Immature natural killer cell (primary cell): Measurements from ENCODE around the gene SSMEM1. TPM values are rescaled to one million over a fixed set of nuclear protein-coding genes. Genes with fewer than 3 reads are reported as not detected.

Experiments used
- DNase-seq, 3 donors: peaks; one replicate each; pipeline ENCODE4 v3.0.0; 2022; ENCODE audit warnings: mixed read lengths in 1 of 3
- H3K27ac Mint-ChIP-seq, 6 donors: one replicate each; pipeline ENCODE4 v1.8.0; 2020; ENCODE audit warnings: mixed read lengths in 6 of 6, mild to moderate bottlenecking in 5 of 6, inconsistent platforms in 4 of 6, moderate library complexity in 3 of 6
- H3K27me3 Mint-ChIP-seq, 3 donors: one replicate each; pipeline ENCODE4 v1.8.0; 2020 to 2021; ENCODE audit warnings: low read depth in 3 of 3, mild to moderate bottlenecking in 3 of 3, mixed read lengths in 3 of 3, moderate library complexity in 3 of 3, inconsistent platforms in 1 of 3
- H3K36me3 Mint-ChIP-seq, 3 donors: one replicate each; pipeline ENCODE4 v1.8.0; 2020; ENCODE audit warnings: mixed read lengths in 3 of 3, inconsistent platforms in 2 of 3, mild to moderate bottlenecking in 2 of 3
- H3K4me1 Mint-ChIP-seq, 2 donors: one replicate each; pipeline ENCODE4 v1.8.0; 2020; ENCODE audit warnings: inconsistent platforms in 2 of 2, mild to moderate bottlenecking in 2 of 2, mixed read lengths in 2 of 2, moderate library complexity in 1 of 2
- H3K4me3 Mint-ChIP-seq, 5 donors: one replicate each; pipeline ENCODE4 v1.8.0; 2020; ENCODE audit warnings: mild to moderate bottlenecking in 5 of 5, mixed read lengths in 5 of 5, inconsistent platforms in 3 of 5, moderate library complexity in 3 of 5
- H3K9me3 Mint-ChIP-seq, 6 donors: one replicate each; pipeline ENCODE4 v1.8.0; 2020; ENCODE audit warnings: mild to moderate bottlenecking in 6 of 6, mixed read lengths in 6 of 6, inconsistent platforms in 4 of 6, moderate library complexity in 3 of 6
- polyA plus RNA-seq, 3 donors: library from polyadenylated mRNA; unstranded; fragments of 300-500 nt; fragmentation: Illumina TruSeq; gene quantifications; one replicate each; pipeline ENCODE4 v1.2.3, GENCODE V29; 2021

Gene SSMEM1
- polyA plus RNA-seq, 3 donors from 2014 or later, result not detected

- H3K36me3 Mint-ChIP-seq, result peaks cover 8 to 29% (median 17%) of the 10 kb centered on the region in 3 donors
- H3K9me3 Mint-ChIP-seq, result no peaks in the 10 kb centered on the region
- no peak for DNase-seq
- H3K27me3 Mint-ChIP-seq, result peaks cover 0 to 1% (median 0%) of the 10 kb centered on the region in 3 donors
- peaks cover 0 to 12% of the 10 kb centered on the region in 2 donors for H3K4me1 Mint-ChIP-seq
- no peak overlapping the region for H3K27ac Mint-ChIP-seq
- H3K4me3 Mint-ChIP-seq, result no peak overlapping the region
Measured at GRCh38 chr7:130195396-130195795, 12.3 kb upstream of the SSMEM1 start.

DNA sequence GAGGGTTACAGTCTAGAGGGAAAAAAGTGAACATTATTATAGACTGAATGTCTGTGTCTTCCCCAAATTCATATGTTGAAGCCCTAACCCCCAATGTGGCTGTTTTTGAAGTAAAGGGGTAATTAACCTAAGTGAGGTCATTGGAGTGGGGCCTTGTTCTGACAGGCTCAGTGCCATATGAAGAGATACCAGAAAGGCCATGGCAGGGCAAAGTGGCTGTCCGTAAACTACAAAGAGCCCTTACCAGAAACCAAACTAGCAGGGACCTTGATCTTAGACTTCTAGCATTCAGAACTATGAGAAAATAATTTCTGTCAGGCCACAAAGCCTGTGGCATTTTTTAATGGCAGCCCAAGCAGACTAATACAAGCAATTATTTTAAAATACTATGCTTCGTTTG, 11.2 kb upstream of the SSMEM1 start:
- H3K4me3 Mint-ChIP-seq, result no peak overlapping the region
- H3K27me3 Mint-ChIP-seq, result peaks cover 0 to 1% (median 0%) of the 10 kb centered on the region in 3 donors
- peaks cover 0 to 12% of the 10 kb centered on the region in 2 donors for H3K4me1 Mint-ChIP-seq
- H3K36me3 Mint-ChIP-seq, result peaks cover 12 to 30% (median 17%) of the 10 kb centered on the region in 3 donors
- no peak overlapping the region for H3K27ac Mint-ChIP-seq
- no peaks in the 10 kb centered on the region for H3K9me3 Mint-ChIP-seq
- no peak for DNase-seq

GRCh38 chr7:130197094-130197493, 10.6 kb upstream of the SSMEM1 start:
- H3K27ac Mint-ChIP-seq, result no peak overlapping the region
- no peak for DNase-seq
- H3K4me1 Mint-ChIP-seq, result peaks cover 0 to 18% of the 10 kb centered on the region in 2 donors
- H3K9me3 Mint-ChIP-seq, result no peaks in the 10 kb centered on the region
- H3K4me3 Mint-ChIP-seq, result no peak overlapping the region
- H3K27me3 Mint-ChIP-seq, result peaks cover 0 to 1% (median 0%) of the 10 kb centered on the region in 3 donors
- H3K36me3 Mint-ChIP-seq, result peaks cover 17 to 35% (median 21%) of the 10 kb centered on the region in 3 donors

DNA sequence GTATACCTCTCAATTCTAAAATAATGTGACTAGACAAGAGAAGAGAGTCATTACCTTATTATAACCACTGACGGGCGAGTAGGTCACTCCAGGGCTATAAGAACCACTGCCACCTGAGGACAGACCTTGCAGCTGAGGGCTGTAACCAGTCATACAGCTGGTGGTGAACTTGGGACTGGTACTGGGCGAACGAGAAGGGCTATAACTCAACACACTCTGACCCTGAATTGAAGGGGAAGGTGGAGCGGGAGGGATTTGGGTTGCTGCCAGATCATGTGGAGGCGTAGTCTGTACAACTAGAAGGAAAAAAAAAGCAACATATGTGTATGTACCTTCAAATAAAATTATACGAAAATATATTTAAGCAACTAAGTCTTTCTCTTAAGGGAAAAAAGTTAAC, 5.9 kb upstream of the SSMEM1 start:
- Mint-ChIP-seq H3K9me3 (no peaks in the 10 kb centered on the region), H3K27ac (peak overlapping the region in 1 of 6 donors; percentile 5), H3K36me3 (peaks cover 19 to 33% (median 19%) of the 10 kb centered on the region in 3 donors), H3K4me3 (no peak overlapping the region), H3K27me3 (peaks cover 4 to 12% (median 5%) of the 10 kb centered on the region in 3 donors), H3K4me1 (peaks cover 13 to 47% of the 10 kb centered on the region in 2 donors)
- no peak for DNase-seq

DNA sequence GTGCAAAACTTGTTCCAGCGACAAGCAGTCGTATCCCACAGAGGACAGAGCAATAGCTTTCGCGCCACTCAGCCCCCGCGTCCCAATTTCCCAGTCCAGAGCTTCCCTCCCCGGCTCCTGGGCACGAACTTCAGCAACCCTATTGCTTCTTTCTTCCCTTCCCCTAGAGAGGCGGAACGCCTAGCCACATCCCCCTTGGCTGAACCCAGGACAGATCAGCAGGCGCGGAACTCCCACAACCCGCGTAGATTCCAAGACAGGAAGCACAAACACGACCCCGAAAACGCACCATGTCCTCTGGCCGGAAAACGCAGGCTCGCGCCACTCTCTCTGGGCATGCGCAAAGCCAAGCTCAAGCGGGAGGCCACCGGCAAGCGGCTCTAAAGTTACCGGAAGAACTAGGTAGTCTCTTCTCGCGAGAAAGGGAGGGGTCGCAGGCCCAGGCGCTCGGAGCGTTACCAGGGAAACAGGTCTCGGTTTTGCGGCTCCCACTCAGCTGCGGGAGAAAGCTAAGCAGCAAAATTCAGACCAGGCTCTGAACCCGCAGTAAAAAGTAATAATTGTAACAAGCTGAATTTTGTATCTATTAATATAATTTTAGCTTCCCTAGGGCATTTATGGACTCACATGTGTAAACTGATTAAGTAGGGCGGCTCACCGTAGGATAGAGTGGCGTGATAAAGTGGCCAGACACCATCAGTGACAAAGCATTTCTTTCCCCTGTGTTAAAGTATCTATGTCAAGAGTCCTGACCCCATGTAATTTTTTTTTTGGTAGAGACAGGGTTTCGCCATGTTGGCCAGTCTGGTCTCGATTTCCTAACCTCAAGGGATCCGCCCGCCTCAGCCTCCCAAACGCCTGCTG, 2.3 kb upstream of the SSMEM1 start, which contains the start of gene TMEM209:
TSS of gene TMEM209 (minus strand) at position 323 of the 864 bp plus-strand sequence. CDS start at position 292, 31 bp downstream.
- peak within 1 kb of the TSS; percentile 90 to 99 (median 97) for H3K27ac Mint-ChIP-seq
- peaks cover 4 to 12% (median 8%) of the 10 kb centered on the region in 3 donors for H3K27me3 Mint-ChIP-seq
- H3K4me1 Mint-ChIP-seq, result peaks cover 13 to 35% of the 10 kb centered on the region in 2 donors
- DNase-seq, result peak; percentile 93 to 96 (median 95)
- peak within 1 kb of the TSS; percentile 96 to 100 (median 99) for H3K4me3 Mint-ChIP-seq
- H3K9me3 Mint-ChIP-seq, result no peaks in the 10 kb centered on the region
- H3K36me3 Mint-ChIP-seq, result peaks cover 15 to 22% (median 19%) of the 10 kb centered on the region in 3 donors

DNA sequence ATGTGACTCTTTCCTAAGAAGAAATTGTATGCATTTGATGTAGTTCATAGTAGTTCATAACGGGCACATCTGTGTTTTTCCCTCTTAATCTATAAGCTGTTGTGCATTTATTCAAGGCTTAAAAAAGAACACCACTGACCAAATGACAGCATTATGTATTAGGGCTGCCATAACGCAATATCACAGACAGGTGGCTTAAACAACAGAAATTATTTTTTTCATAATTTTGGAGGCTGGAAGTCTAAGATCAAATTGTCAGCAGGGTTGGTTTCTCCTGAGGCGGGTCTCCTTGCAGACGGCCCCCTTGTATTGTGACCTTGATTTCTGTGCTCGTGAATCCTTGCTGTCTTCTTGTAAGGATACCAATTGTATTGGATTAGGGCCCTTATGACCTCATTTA, 627 bp upstream of the SSMEM1 start:
- H3K4me1 Mint-ChIP-seq, result peaks cover 13 to 29% of the 10 kb centered on the region in 2 donors
- peak overlapping the region in 2 of 5 donors; percentile 38 to 68 for H3K4me3 Mint-ChIP-seq
- peaks cover 6 to 14% (median 10%) of the 10 kb centered on the region in 3 donors for H3K36me3 Mint-ChIP-seq
- no peaks in the 10 kb centered on the region for H3K9me3 Mint-ChIP-seq
- H3K27me3 Mint-ChIP-seq, result peaks cover 4 to 12% (median 8%) of the 10 kb centered on the region in 3 donors
- H3K27ac Mint-ChIP-seq, result no peak overlapping the region
- no peak for DNase-seq

DNA sequence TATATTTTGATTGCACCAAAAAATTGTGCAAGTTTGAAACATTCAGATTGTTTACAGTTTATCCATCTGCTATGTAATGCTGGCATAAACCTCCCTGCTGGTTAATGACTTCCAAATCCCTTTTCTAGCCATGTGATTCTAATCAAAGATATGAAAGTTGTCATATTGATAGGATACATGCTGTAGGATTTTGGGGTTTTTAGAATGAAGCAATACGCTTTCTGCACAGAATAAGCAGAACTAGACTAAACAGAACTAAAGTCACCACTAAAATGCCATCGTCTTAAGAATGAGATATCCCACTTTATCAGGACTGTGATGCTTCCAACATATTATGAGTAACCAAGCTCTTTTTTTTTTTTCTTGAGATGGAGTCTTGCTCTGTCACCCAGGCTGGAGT, 856 bp downstream of the SSMEM1 start:
- H3K4me3 Mint-ChIP-seq, result no peak overlapping the region
- no peaks in the 10 kb centered on the region for H3K9me3 Mint-ChIP-seq
- H3K36me3 Mint-ChIP-seq, result peaks cover 0 to 5% (median 0%) of the 10 kb centered on the region in 3 donors
- no peak for DNase-seq
- H3K27me3 Mint-ChIP-seq, result peaks cover 4 to 12% (median 8%) of the 10 kb centered on the region in 3 donors
- H3K4me1 Mint-ChIP-seq, result peaks cover 13 to 23% of the 10 kb centered on the region in 2 donors
- H3K27ac Mint-ChIP-seq, result no peak overlapping the region

GRCh38 chr7:130210181-130210935, 2.7 kb downstream of the SSMEM1 start:
- no peak for DNase-seq
- Mint-ChIP-seq H3K4me3 (no peak overlapping the region), H3K36me3 (peaks cover 0 to 2% (median 0%) of the 10 kb centered on the region in 3 donors), H3K27me3 (peaks cover under 1 to 5% (median 4%) of the 10 kb centered on the region in 3 donors), H3K27ac (no peak overlapping the region), H3K9me3 (no peaks in the 10 kb centered on the region), H3K4me1 (peaks cover 3 to 6% of the 10 kb centered on the region in 2 donors)

DNA sequence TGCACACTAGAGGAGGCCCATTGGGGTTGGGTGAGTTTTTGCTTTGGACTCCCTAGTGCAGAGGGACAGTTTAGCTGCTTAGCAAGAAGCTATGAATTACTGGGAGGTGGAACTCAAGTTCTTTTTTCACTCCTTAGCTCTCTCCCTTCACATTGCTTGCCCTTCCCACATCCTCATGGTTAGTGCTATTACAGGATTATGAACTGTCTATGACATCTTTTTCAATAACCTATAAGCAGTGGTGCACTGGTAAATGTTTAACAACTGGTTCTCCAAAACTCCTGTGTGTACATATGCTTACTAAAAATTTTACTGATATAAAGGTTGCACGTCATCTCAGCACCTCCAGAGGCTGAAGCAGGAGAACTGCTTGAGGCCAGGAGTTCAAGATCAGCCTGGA, 6.2 kb downstream of the SSMEM1 start:
- H3K4me3 Mint-ChIP-seq, result no peak overlapping the region
- DNase-seq, result no peak
- no peaks in the 10 kb centered on the region for H3K9me3 Mint-ChIP-seq
- no peak overlapping the region for H3K27ac Mint-ChIP-seq
- H3K27me3 Mint-ChIP-seq, result peaks cover 0 to 4% (median 0%) of the 10 kb centered on the region in 3 donors
- no peaks in the 10 kb centered on the region for H3K36me3 Mint-ChIP-seq
- H3K4me1 Mint-ChIP-seq, result no peaks in the 10 kb centered on the region

GRCh38 chr7:130216025-130216424, 8.4 kb downstream of the SSMEM1 start:
- no peak overlapping the region for H3K27ac Mint-ChIP-seq
- DNase-seq, result no peak
- H3K36me3 Mint-ChIP-seq, result no peaks in the 10 kb centered on the region
- H3K4me1 Mint-ChIP-seq, result no peaks in the 10 kb centered on the region
- H3K4me3 Mint-ChIP-seq, result no peak overlapping the region
- no peaks in the 10 kb centered on the region for H3K9me3 Mint-ChIP-seq
- H3K27me3 Mint-ChIP-seq, result peaks cover 0 to 2% (median 0%) of the 10 kb centered on the region in 3 donors

DNA sequence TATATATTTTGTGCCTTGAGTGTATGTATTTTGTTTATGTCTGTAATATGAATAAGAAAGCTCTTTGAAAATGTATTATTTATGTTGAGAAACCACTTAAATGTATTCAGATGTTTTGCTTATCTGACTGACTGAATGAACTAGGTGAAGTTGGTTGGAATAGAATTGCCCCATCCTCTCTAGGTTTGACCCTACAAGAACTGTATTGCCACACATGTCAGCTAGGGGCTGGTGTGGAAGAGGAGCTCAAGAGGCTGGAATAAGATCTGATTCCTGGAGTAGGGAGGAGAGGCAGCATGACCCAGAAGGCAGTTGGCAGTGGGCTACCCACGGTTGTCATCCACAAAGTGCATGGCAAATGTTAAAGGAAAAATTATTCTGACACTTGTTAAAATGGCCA, 9.1 kb downstream of the SSMEM1 start:
- Mint-ChIP-seq H3K9me3 (no peaks in the 10 kb centered on the region), H3K27ac (no peak overlapping the region), H3K4me3 (no peak overlapping the region), H3K36me3 (no peaks in the 10 kb centered on the region), H3K27me3 (peaks cover 0 to 2% (median 0%) of the 10 kb centered on the region in 3 donors), H3K4me1 (no peaks in the 10 kb centered on the region)
- no peak for DNase-seq

- Mint-ChIP-seq H3K4me3 (no peak overlapping the region), H3K4me1 (no peaks in the 10 kb centered on the region), H3K36me3 (no peaks in the 10 kb centered on the region), H3K27me3 (peaks cover 0 to 4% (median 2%) of the 10 kb centered on the region in 3 donors), H3K27ac (no peak overlapping the region), H3K9me3 (no peaks in the 10 kb centered on the region)
- no peak for DNase-seq
Measured at GRCh38 chr7:130218806-130219620, 11.4 kb downstream of the SSMEM1 start.

GRCh38 chr7:130219871-130220270, 12.2 kb downstream of the SSMEM1 start:
- no peak for DNase-seq
- H3K27ac Mint-ChIP-seq, result no peak overlapping the region
- H3K9me3 Mint-ChIP-seq, result no peaks in the 10 kb centered on the region
- H3K27me3 Mint-ChIP-seq, result peaks cover 0 to 5% (median 2%) of the 10 kb centered on the region in 3 donors
- H3K36me3 Mint-ChIP-seq, result no peaks in the 10 kb centered on the region
- no peak overlapping the region for H3K4me3 Mint-ChIP-seq
- H3K4me1 Mint-ChIP-seq, result no peaks in the 10 kb centered on the region
